ENCODE data around the gene MSTO1. TPM values are rescaled to one million over a fixed set of nuclear protein-coding genes. Genes with fewer than 3 reads are reported as not detected.
"Not testable (repeated sequence)": the region's sequence is repeated elsewhere in the genome, so short reads cannot be mapped to it uniquely, and the experiment has no call there.

Gene MSTO1
- total RNA-seq, 1 donor from 2014 or later, result 41.5 TPM

DNA sequence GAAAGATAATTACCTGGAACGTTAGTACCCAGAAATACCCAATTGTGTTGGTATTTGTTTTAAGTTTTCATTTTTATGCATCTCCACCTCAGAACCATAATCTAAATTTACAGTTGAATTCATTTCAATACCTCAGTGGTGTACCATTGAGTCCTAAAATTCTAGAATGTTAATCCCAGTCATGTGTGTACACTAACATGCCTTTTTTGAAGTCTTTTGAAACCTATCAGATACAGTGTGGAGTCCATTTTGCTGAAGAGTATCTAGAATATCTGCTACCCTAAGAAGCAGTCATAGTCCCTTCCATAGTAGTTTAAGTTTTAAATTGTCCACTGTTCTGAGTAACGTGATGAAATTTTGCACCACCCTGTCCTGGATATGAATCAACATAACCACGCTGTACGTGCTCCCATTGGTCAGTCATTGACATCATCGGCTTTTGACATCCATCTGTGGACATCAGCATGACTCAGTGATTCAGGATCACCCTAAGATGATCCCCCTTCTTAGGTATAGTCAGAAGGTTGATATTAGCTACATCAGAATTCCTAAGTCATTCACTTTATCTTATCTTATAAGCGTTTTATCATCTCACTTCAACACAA lies 39.9 kb upstream of the MSTO1 start:
- Mint-ChIP-seq H3K27ac (ENCODE audit: unreplicated experiment) (no peak overlapping the region), H3K4me1 (ENCODE audit: low read depth, unreplicated experiment) (no peaks in the 10 kb centered on the region), H3K9me3 (ENCODE audit: unreplicated experiment) (no peaks in the 10 kb centered on the region), H3K27me3 (ENCODE audit: low read depth, unreplicated experiment) (no peaks in the 10 kb centered on the region), H3K4me3 (ENCODE audit: unreplicated experiment) (no peak overlapping the region), H3K36me3 (ENCODE audit: low read depth, unreplicated experiment) (peaks cover 14% of the 10 kb centered on the region)
- DNase-seq (ENCODE audit: low read depth) (peak; percentile 78), FAIRE-seq (no peak)
- no peaks in the 10 kb centered on the region for H3K9me3 ChIP-seq (ENCODE audit: insufficient read depth, low read depth, low read length)
- H3K4me1 ChIP-seq (ENCODE audit: insufficient read depth, low read length), result no peaks in the 10 kb centered on the region
- no peak for TF ChIP-seq EZH2 (IDR thresholded peaks at IDR 0.05; ENCODE audit: insufficient read depth, low read length)
- TF ChIP-seq, protein P1, sequence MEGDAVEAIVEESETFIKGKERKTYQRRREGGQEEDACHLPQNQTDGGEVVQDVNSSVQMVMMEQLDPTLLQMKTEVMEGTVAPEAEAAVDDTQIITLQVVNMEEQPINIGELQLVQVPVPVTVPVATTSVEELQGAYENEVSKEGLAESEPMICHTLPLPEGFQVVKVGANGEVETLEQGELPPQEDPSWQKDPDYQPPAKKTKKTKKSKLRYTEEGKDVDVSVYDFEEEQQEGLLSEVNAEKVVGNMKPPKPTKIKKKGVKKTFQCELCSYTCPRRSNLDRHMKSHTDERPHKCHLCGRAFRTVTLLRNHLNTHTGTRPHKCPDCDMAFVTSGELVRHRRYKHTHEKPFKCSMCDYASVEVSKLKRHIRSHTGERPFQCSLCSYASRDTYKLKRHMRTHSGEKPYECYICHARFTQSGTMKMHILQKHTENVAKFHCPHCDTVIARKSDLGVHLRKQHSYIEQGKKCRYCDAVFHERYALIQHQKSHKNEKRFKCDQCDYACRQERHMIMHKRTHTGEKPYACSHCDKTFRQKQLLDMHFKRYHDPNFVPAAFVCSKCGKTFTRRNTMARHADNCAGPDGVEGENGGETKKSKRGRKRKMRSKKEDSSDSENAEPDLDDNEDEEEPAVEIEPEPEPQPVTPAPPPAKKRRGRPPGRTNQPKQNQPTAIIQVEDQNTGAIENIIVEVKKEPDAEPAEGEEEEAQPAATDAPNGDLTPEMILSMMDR (IDR thresholded peaks at IDR 0.05; ENCODE audit: insufficient read depth, low read depth, low read length), result no peak
- H2AFZ ChIP-seq (ENCODE audit: low read depth, low read length), result no peak overlapping the region
- H4K20me1 ChIP-seq (ENCODE audit: insufficient read depth, low read length), result peaks cover 36% of the 10 kb centered on the region
- H3K27ac ChIP-seq (ENCODE audit: low read depth, low read length), result peak overlapping the region; percentile 47
- H3K9ac ChIP-seq (ENCODE audit: low read length), result no peak overlapping the region
- H3K36me3 ChIP-seq (ENCODE audit: insufficient read depth, low read length), result no peaks in the 10 kb centered on the region
- H3K4me3 ChIP-seq (ENCODE audit: insufficient read depth, low read depth, low read length), result no peak overlapping the region
- H3K79me2 ChIP-seq (ENCODE audit: insufficient read depth, low read length), result peaks cover 57% of the 10 kb centered on the region
- peak overlapping the region; percentile 11 for H3K4me2 ChIP-seq (ENCODE audit: low read length)
- no peaks in the 10 kb centered on the region for H3K27me3 ChIP-seq (ENCODE audit: insufficient read depth, low read length)

DNA sequence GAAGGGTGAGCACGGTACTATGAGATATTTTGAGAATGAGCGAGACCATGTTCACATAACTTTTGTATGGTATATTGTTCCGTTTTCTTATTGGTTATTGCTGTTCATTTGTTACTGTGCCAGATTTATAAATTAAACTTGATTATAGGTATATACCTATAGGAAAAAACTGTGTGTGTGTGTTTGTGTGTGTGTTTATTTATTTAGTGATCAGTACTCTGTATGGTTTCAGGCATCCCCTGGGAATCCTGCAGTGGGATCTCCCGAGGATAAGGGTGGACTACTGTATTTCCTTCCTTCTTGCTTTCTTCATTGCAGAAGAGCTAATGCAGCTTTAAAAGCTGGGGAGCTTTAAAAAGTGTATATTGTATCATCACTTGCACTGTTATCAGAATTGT lies 39.4 kb upstream of the MSTO1 start:
- H3K4me3 ChIP-seq (ENCODE audit: insufficient read depth, low read depth, low read length), result no peak overlapping the region
- Mint-ChIP-seq H3K9me3 (ENCODE audit: unreplicated experiment) (no peaks in the 10 kb centered on the region), H3K4me3 (ENCODE audit: unreplicated experiment) (no peak overlapping the region), H3K4me1 (ENCODE audit: low read depth, unreplicated experiment) (no peaks in the 10 kb centered on the region), H3K27ac (ENCODE audit: unreplicated experiment) (no peak overlapping the region), H3K36me3 (ENCODE audit: low read depth, unreplicated experiment) (peaks cover 14% of the 10 kb centered on the region), H3K27me3 (ENCODE audit: low read depth, unreplicated experiment) (no peaks in the 10 kb centered on the region)
- H3K4me1 ChIP-seq (ENCODE audit: insufficient read depth, low read length), result no peaks in the 10 kb centered on the region
- no peak overlapping the region for H3K4me2 ChIP-seq (ENCODE audit: low read length)
- H2AFZ ChIP-seq (ENCODE audit: low read depth, low read length), result no peak overlapping the region
- peaks cover 33% of the 10 kb centered on the region for H4K20me1 ChIP-seq (ENCODE audit: insufficient read depth, low read length)
- H3K9ac ChIP-seq (ENCODE audit: low read length), result no peak overlapping the region
- TF ChIP-seq, protein P1 (IDR thresholded peaks at IDR 0.05; ENCODE audit: insufficient read depth, low read depth, low read length), result no peak
- no peak for TF ChIP-seq EZH2 (IDR thresholded peaks at IDR 0.05; ENCODE audit: insufficient read depth, low read length)
- H3K9me3 ChIP-seq (ENCODE audit: insufficient read depth, low read depth, low read length), result no peaks in the 10 kb centered on the region
- H3K36me3 ChIP-seq (ENCODE audit: insufficient read depth, low read length), result no peaks in the 10 kb centered on the region
- no peak for FAIRE-seq
- DNase-seq (ENCODE audit: low read depth), result no peak
- peak overlapping the region; percentile 8 for H3K27ac ChIP-seq (ENCODE audit: low read depth, low read length)
- peaks cover 52% of the 10 kb centered on the region for H3K79me2 ChIP-seq (ENCODE audit: insufficient read depth, low read length)
- H3K27me3 ChIP-seq (ENCODE audit: insufficient read depth, low read length), result no peaks in the 10 kb centered on the region

DNA sequence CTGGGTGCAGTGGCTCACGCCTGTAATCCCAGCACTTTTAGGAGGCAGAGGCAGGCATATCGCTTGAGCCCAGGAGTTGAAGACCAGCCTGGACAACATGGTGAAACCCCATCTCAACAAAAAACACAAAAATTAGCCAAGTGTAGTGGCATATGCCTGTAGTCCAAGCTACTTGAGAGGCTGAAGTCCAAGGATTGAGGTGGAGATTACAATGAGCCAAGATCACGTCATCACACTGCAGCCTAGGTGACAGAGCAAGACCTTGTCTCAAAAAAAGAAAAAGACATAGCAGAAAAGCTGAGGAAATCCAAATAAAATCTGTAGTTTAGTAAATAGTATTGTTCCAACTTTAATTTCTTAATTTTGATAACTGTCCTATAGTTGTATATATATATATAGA lies 35.9 kb upstream of the MSTO1 start:
- Histone ChIP-seq H2AFZ (ENCODE audit: low read depth, low read length) (no peak overlapping the region), H3K27me3 (ENCODE audit: insufficient read depth, low read length) (no peaks in the 10 kb centered on the region), H3K27ac (ENCODE audit: low read depth, low read length) (no peak overlapping the region), H3K4me3 (ENCODE audit: insufficient read depth, low read depth, low read length) (no peak overlapping the region), H3K4me2 (ENCODE audit: low read length) (no peak overlapping the region), H3K4me1 (ENCODE audit: insufficient read depth, low read length) (no peaks in the 10 kb centered on the region), H3K9me3 (ENCODE audit: insufficient read depth, low read depth, low read length) (no peaks in the 10 kb centered on the region), H4K20me1 (ENCODE audit: insufficient read depth, low read length) (peaks cover 18% of the 10 kb centered on the region), H3K36me3 (ENCODE audit: insufficient read depth, low read length) (no peaks in the 10 kb centered on the region), H3K9ac (ENCODE audit: low read length) (no peak overlapping the region), H3K79me2 (ENCODE audit: insufficient read depth, low read length) (peaks cover 28% of the 10 kb centered on the region)
- Mint-ChIP-seq H3K36me3 (ENCODE audit: low read depth, unreplicated experiment) (peaks cover 14% of the 10 kb centered on the region), H3K27ac (ENCODE audit: unreplicated experiment) (no peak overlapping the region), H3K9me3 (ENCODE audit: unreplicated experiment) (no peaks in the 10 kb centered on the region), H3K4me1 (ENCODE audit: low read depth, unreplicated experiment) (no peaks in the 10 kb centered on the region), H3K27me3 (ENCODE audit: low read depth, unreplicated experiment) (no peaks in the 10 kb centered on the region), H3K4me3 (ENCODE audit: unreplicated experiment) (no peak overlapping the region)
- no peak for TF ChIP-seq EZH2 (IDR thresholded peaks at IDR 0.05; ENCODE audit: insufficient read depth, low read length)
- TF ChIP-seq, protein P1 (IDR thresholded peaks at IDR 0.05; ENCODE audit: insufficient read depth, low read depth, low read length), result no peak
- no peak for DNase-seq (ENCODE audit: low read depth)
- no peak for FAIRE-seq

DNA sequence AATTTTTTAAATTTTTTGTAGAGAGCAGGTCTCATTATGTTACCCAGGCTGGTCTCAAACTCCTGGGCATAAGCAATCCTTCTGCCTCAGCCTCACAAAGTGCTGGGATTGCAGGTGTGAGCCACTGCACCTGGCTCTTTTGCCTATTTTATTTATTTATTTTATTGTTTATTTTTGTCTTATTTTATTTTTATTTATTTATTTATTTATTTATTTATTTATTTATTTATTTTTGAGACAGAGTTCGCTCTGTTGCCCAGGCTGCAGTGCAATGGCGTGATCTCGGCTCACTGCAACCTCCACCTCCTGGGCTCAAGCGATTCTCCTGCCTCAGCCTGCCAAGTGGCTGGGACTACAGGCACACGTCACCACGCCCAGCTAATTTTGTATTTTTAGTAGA lies 34.4 kb upstream of the MSTO1 start:
- H3K36me3 Mint-ChIP-seq (ENCODE audit: low read depth, unreplicated experiment), result peaks cover 14% of the 10 kb centered on the region
- not testable (repeated sequence) for H2AFZ ChIP-seq (ENCODE audit: low read depth, low read length); H3K27me3 Mint-ChIP-seq (ENCODE audit: low read depth, unreplicated experiment); H3K9me3 Mint-ChIP-seq (ENCODE audit: unreplicated experiment); H3K36me3 ChIP-seq (ENCODE audit: insufficient read depth, low read length); H3K4me3 ChIP-seq (ENCODE audit: insufficient read depth, low read depth, low read length); FAIRE-seq; H3K4me2 ChIP-seq (ENCODE audit: low read length); H3K9me3 ChIP-seq (ENCODE audit: insufficient read depth, low read depth, low read length); H3K9ac ChIP-seq (ENCODE audit: low read length); DNase-seq (ENCODE audit: low read depth); H3K27ac Mint-ChIP-seq (ENCODE audit: unreplicated experiment); H3K4me1 ChIP-seq (ENCODE audit: insufficient read depth, low read length); H3K4me3 Mint-ChIP-seq (ENCODE audit: unreplicated experiment); H3K27ac ChIP-seq (ENCODE audit: low read depth, low read length); H3K27me3 ChIP-seq (ENCODE audit: insufficient read depth, low read length); H3K4me1 Mint-ChIP-seq (ENCODE audit: low read depth, unreplicated experiment)
- Histone ChIP-seq H4K20me1 (ENCODE audit: insufficient read depth, low read length) (peaks cover 11% of the 10 kb centered on the region), H3K79me2 (ENCODE audit: insufficient read depth, low read length) (peaks cover 16% of the 10 kb centered on the region)
